K562 treated with DMSO at 1 percent for 12 hours (cell line): ENCODE results near the gene IDUA. TPM values are rescaled to one million over a fixed set of nuclear protein-coding genes. Genes with fewer than 3 reads are reported as not detected.

Source experiments
- total RNA-seq: library from RNA; unstranded; fragments of 300-600 nt; gene quantifications from 2 replicates; pipeline ENCODE4 v1.2.3, GENCODE V29; 2022; ENCODE audit not compliant: insufficient read depth

IDUA gene
- 11.7 and 15.3 TPM in 2 replicates for total RNA-seq

DNA sequence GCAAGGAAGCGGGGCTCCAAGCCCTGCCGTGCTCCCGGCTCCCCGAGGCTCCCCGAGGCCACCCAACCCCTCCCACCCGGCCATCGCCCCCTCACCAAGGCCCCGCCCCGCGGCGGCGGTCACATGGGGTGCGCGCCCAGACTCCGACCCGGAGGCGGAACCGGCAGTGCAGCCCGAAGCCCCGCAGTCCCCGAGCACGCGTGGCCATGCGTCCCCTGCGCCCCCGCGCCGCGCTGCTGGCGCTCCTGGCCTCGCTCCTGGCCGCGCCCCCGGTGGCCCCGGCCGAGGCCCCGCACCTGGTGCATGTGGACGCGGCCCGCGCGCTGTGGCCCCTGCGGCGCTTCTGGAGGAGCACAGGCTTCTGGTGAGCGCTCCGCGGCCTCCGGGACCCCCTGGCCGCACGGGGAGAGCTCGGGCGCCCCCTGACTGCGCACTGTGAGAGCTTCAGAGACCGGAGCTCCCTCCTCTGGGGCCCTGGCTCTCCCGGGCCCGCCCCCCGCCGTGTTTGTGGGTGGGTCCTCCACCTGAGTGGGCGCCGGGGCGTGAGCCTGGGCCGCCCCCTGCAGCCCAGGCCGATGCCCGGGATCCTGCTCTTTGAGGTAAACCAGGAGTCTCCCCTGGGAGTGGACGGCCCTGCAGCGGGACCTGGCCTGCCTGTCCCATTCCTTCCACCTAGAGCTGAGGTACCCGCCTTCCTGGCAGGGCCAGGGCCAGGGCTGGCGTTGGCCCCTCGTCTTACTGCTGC is at the start of gene IDUA:
IDUA (plus strand) TSS at position 166 of the 745 bp plus-strand sequence; CDS start at position 207, 41 bp downstream.

GRCh38 chr4:973431-974397 is 13.1 kb upstream of the IDUA start, which contains the start of gene DGKQ:
Gene DGKQ, minus strand, starts transcription at chr4:973569. Its CDS starts 87 bp downstream, at chr4:973482.

GRCh38 chr4:993111-994029 is 6.5 kb downstream of the IDUA start, which contains the start of gene SLC26A1:
Gene SLC26A1, minus strand, starts transcription at chr4:993404. Its CDS starts 1,701 bp downstream, at chr4:991703.

DNA sequence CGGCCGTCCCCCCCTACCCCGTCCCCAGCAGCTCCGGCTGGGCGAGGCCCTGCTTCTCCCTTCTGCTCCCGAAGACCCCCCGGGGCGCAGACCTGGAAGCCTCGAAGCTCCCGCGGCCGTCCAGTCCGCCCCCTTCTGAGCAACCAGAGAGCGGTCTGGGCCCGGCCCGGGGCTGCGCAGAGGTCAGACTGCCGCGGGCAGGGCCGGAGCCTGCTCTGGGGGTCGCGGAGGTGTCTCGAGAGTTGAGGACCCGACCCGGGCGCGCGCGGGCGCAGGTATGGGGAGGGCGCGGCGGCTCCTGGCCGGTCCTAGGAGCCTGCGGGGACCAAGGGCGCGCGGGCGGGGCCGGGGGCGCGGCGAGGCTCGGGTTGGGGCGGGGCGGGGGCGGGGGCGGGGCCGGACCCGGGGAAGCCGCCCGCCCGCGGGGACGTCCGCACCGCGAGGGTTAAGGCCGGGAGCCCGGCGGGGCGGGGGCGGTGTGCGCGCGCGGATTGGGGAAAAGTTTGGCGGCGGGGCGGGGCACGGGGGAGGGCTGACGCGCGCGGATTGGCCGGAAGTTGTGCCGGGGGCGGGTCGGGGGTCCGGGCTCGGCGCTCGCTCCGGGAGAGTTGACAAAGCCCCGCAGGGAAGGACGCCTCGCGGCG is 24.3 kb downstream of the IDUA start, which contains the start of gene FGFRL1:
FGFRL1 (plus strand) TSS at position 605 of the 644 bp plus-strand sequence. CDS start 860 bp downstream, outside the sequence.

Other genes with a start within 250 kb of the IDUA start
- gene CPLX1, start 160.9 kb upstream of the IDUA start, total RNA-seq = not detected in 2 replicates
- gene GAK, start 54.7 kb upstream of the IDUA start, total RNA-seq = 99.7 and 106 TPM in 2 replicates
- 31.2 and 48.5 TPM in 2 replicates for gene TMEM175, start 54.6 kb upstream of the IDUA start, total RNA-seq
- 19.5 and 33.3 TPM in 2 replicates for gene DGKQ, start 13.5 kb upstream of the IDUA start, total RNA-seq
- 1.7 and 3.3 TPM in 2 replicates for gene SLC26A1, start 6.4 kb downstream of the IDUA start, total RNA-seq
- 16.6 and 31.0 TPM in 2 replicates for gene FGFRL1, start 24.6 kb downstream of the IDUA start, total RNA-seq
- not detected in 2 replicates for gene RNF212, start 126.5 kb downstream of the IDUA start, total RNA-seq
- gene SPON2, start 185.5 kb downstream of the IDUA start, total RNA-seq = 2.7 TPM in 1 of 2 replicates, not detected in the other